HG03159 (cell line): Measurements from ENCODE around the gene MGAT2.
"Not testable (repeated sequence)": the region's sequence is repeated elsewhere in the genome, so short reads cannot be mapped to it uniquely, and the experiment has no call there.

Experiments used
- ATAC-seq: cut with Tn5 transposase; IDR thresholded peaks from one replicate; pipeline ENCODE4 v1.9.1; 2021; ENCODE audit warnings: mild to moderate bottlenecking, moderate library complexity; ENCODE audit not compliant: unreplicated experiment

The MGAT2 gene

GRCh38 chr14:49653508-49653907 is 32.9 kb downstream of the MGAT2 start:
- no peak for ATAC-seq

- ATAC-seq: no peak
Measured at GRCh38 chr14:49654511-49654910, 33.9 kb downstream of the MGAT2 start.

DNA sequence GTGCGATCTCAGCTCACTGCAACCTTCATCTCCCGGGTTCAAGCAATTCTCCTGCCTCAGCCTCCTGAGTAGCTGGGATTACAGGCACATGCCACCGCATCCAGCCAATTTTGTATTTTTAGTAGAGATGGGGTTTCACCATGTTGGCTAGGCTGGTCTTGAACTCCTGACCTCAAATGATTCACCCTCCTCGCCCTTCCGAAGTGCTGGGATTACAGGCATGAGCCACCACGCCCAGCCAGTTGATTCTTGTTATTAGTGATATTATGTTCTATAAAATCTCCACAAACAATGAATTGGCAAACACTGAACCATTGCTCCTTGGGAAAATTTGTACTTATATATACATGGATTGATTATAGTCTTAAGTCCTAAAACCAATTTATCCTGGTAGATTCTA is 36.9 kb downstream of the MGAT2 start:
- ATAC-seq: not testable (repeated sequence)

GRCh38 chr14:49659526-49660455 is 39.2 kb downstream of the MGAT2 start:
- ATAC-seq: no peak

- no peak for ATAC-seq
Measured at GRCh38 chr14:49670475-49670874, 49.9 kb downstream of the MGAT2 start.
